Limb (tissue), 2 donors: ENCODE measurements around the gene COMT.

Source experiments
- DNase-seq, 2 donors: peaks; one replicate each; pipeline ENCODE4 v3.0.0-alpha.2; 2016; ENCODE audit errors: extremely low spot score in 2 of 2

Gene COMT

DNA sequence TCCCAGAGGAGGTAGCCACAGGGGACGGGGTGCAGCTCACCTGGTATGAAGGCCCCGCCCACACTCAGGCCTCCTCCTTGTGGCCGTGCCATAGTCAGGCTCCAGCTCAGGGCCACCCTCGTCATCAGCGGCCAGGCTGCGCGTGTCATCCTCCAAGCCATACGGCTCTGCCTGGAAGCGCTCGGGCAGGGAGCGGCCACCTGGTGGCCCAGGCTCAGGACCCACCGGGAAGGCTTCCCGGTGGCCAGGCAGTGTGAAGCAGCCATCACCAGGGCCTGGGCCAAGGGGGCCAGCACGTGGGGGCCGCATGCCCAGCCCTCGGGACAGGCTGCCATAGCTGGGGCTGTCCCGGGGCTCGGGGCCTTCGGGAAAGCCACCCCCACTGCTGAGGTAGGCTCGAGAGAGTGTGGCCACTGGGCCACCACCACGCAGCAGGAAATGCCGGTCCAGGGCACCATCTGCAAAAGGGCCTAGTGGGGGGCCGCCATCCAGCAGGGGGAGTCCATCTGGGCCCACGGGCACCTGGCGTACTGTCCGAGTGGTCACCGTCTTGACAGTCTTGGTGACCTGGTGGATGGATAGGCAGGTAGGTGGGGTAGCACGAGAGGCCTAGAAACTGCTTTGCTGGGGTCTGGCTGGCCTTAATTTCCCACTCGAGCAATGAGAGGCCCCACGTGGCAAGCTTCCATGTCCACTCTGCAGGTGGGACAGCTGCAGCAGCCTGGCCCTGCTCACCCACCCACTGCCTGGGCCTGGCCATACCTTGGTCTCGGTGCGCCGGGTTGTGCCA, 39.8 kb downstream of the COMT start:
- no peak for DNase-seq

- no peak for DNase-seq
Measured at GRCh38 chr22:19981961-19982920, 40.7 kb downstream of the COMT start.

GRCh38 chr22:19982991-19983578, 41.5 kb downstream of the COMT start:
- DNase-seq: no peak

GRCh38 chr22:19983741-19984140, 42.2 kb downstream of the COMT start:
- no peak for DNase-seq

DNA sequence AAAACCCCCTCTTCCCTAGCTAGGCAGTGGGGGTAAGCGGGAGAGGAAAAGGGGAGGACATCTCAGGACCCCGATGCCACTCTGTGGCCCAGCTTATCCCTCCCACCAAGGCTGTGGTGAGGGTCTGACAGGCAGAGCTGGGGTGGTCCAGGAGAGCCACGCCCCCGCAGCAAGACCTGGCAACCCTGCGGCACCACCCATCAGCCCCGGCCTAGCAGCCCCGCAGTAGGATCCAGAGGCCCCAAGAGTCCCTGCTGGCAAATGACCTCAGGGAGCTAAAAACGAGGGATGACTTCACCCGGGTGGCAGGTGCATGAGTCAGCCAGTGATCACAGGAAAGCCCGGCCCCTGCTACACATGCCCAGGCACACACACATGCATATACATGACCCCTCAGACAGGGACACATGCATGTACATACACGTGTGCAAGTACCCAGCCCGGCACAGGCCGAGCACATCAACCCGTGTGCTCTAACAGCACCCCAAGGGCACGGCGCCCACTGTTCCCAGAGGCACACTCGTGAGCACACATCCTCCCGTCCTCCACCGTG, 42.7 kb downstream of the COMT start:
- DNase-seq: no peak

GRCh38 chr22:19984851-19985811, 43.6 kb downstream of the COMT start:
- no peak for DNase-seq

DNA sequence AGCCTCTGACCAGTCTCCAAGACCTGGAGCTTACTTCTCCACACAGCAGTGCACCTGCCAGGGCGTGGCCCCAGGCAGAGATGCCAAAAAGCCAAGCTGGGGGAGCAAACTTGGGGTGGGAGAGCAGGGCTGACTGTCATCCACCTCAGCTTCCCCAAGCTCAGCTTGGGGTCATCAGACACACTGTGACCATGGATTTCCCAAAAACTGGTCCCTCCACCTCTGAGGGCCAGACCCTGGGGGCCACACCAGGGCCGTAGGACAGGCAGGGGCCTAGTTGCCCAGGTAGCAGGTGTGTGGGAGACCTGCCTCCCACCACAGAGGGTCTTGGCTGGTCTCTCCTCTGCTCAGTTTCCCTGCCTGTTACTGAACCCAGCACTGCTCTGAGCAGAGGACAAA, 44.4 kb downstream of the COMT start:
- DNase-seq: no peak

- DNase-seq: peak; percentile 56 to 89
Measured at GRCh38 chr22:19986410-19987341, 45.1 kb downstream of the COMT start.

GRCh38 chr22:19987394-19988306, 46.1 kb downstream of the COMT start:
- DNase-seq: no peak

DNA sequence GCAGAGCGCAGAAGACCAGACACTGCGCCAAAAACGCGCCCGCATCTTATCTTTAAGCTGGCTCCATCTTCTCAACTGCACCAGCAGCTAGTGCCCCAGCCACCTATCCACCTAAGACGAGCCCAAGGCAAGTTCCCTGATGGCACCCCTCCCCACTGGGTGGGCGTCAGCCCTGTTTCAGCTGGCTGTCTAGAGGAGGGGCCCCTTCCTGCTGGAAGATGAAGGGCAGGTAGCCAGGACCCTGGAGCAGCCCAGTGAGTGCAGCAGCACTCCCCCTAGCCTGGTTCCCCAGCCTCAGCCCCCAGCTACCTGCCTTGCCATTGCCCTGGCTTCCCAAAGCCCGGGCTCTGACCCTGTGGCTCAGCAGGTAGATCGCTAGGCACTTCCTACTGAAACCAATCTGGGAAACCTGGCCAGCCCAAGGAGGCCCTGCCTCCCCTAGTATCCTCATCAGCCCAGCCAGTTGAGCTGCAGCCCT, 46.8 kb downstream of the COMT start:
- no peak for DNase-seq

GRCh38 chr22:19988965-19989724, 47.6 kb downstream of the COMT start:
- no peak for DNase-seq

GRCh38 chr22:19989725-19990067, 48.1 kb downstream of the COMT start:
- no peak for DNase-seq

- DNase-seq: no peak
Measured at GRCh38 chr22:19990188-19990587, 48.6 kb downstream of the COMT start.

- DNase-seq: no peak
Measured at GRCh38 chr22:19990609-19991394, 49.2 kb downstream of the COMT start.

GRCh38 chr22:19991395-19991644, 49.7 kb downstream of the COMT start:
- DNase-seq: no peak

GRCh38 chr22:19991645-19992451, 50.3 kb downstream of the COMT start:
- no peak for DNase-seq
